Spleen (tissue), 11 donors: Measurements from ENCODE around the gene PNPLA1. TPM values are rescaled to one million over a fixed set of nuclear protein-coding genes. Genes with fewer than 3 reads are reported as not detected.

ENCODE experiments used
- DNase-seq: peaks from one replicate; pipeline ENCODE4 v3.0.0-alpha.2; 2020
- H3K27ac ChIP-seq, 8 donors: fragments of 200-600 bp; sonication (generic) in 7 of 8; 1 replicate in 4 of 8; 2 replicates in 4 of 8; pipeline versions ENCODE4 v1.5.0 to v1.8.0; 2016 to 2021; ENCODE audit warnings: inconsistent platforms in 4 of 8, mild to moderate bottlenecking in 4 of 8, moderate library complexity in 1 of 8
- H3K27me3 ChIP-seq, 7 donors: fragments of 200-600 bp; sonication (generic) in 6 of 7; replicated peaks in 1 of 7; 1 replicate in 4 of 7; 2 replicates in 3 of 7; pipeline versions ENCODE4 v1.5.0 to v1.8.0; 2016 to 2021; ENCODE audit warnings: inconsistent platforms in 3 of 7, mild to moderate bottlenecking in 1 of 7
- H3K36me3 ChIP-seq, 6 donors: fragments of 200-600 bp; sonication (generic) in 5 of 6; 1 replicate in 4 of 6; 2 replicates in 2 of 6; pipeline versions ENCODE4 v1.5.0 to v1.8.0; 2016 to 2021; ENCODE audit warnings: inconsistent platforms in 2 of 6
- H3K4me1 ChIP-seq, 6 donors: fragments of 200-600 bp; sonication (generic) in 5 of 6; 1 replicate in 3 of 6; 2 replicates in 3 of 6; pipeline versions ENCODE4 v1.5.0 to v1.8.0; 2016 to 2021; ENCODE audit warnings: inconsistent platforms in 3 of 6
- H3K4me3 ChIP-seq, 8 donors: fragments of 200-600 bp; sonication (generic) in 7 of 8; 1 replicate in 4 of 8; 2 replicates in 4 of 8; pipeline versions ENCODE4 v1.5.0 to v1.8.0; 2016 to 2021; ENCODE audit warnings: inconsistent platforms in 4 of 8, mild to moderate bottlenecking in 4 of 8, moderate library complexity in 2 of 8
- H3K9me3 ChIP-seq, 8 donors: fragments of 200-600 bp; sonication (generic) in 7 of 8; 1 replicate in 4 of 8; 2 replicates in 4 of 8; pipeline versions ENCODE4 v1.5.0 to v1.8.0; 2016 to 2021; ENCODE audit warnings: inconsistent platforms in 4 of 8
- CTCF ChIP-seq, 11 experiments: fragments of 200-600 bp in 7 of 11; fragments of 450-650 bp in 4 of 11; sonication (generic) in 4 of 11; IDR thresholded peaks in 8 of 11; conservative IDR thresholded peaks in 3 of 11; 1 replicate in 7 of 11; 2 replicates in 4 of 11; pipeline versions ENCODE4 v1.4.0 to v1.8.0; 2016 to 2021; ENCODE audit warnings: antibody characterized with exemption in 11 of 11, inconsistent platforms in 4 of 11, mild to moderate bottlenecking in 1 of 11
- POLR2A ChIP-seq, 3 donors: fragments of 450-650 bp; IDR thresholded peaks; one replicate each; pipeline ENCODE4 v1.5.1; 2017; ENCODE audit warnings: antibody characterized with exemption in 3 of 3, mild to moderate bottlenecking in 1 of 3
- POLR2AphosphoS5 ChIP-seq, 3 donors: sonication (generic); formaldehyde crosslinking; IDR thresholded peaks; one replicate each; pipeline ENCODE4 v1.5.1; 2017; ENCODE audit warnings: antibody characterized with exemption in 3 of 3
- WGBS, 5 donors: extraction: QIAGEN DNeasy Blood & Tissue Kit in 3 of 5; methylation state at CpG; one replicate each; pipeline versions ENCODE4 v1.1.5 to v1.1.7; 2013 to 2018; 5-methylcytosine and 5-hydroxymethylcytosine counted together
- intact Hi-C: fragments of 100-400 bp; cut with DNase I; formaldehyde crosslinking; loops from one replicate; pipeline ENCODE4 v1.15.0; 2023; ENCODE audit warnings: low total_unique reads
- polyA plus RNA-seq, 3 donors: library from polyadenylated mRNA; stranded (reverse); fragments of 200-250 nt; gene quantifications; one replicate each; pipeline ENCODE4 v1.2.1, GENCODE V29; 2013
- total RNA-seq, 7 donors: library from RNA; depleted of rRNA in 3 of 7; stranded (reverse); fragments of >200 nt in 3 of 7; fragmentation: NEBNext Ultra II Directional in 4 of 7; extraction: Animal tissue kit (Norgen Biotek cat#: 25700) in 4 of 7; gene quantifications; one replicate each; pipeline versions ENCODE4 v1.1.0 to v1.2.1, GENCODE V29; 2016 to 2021
- donor health status: healthy with polysubstance abuse.
- donor health status: DM: no; HTN: no; CAD: no; lungs with moderate emphysema.
- donor health status: DM: no; HTN: no; CAD: no.
- donor health status: Bipolar disorder and iron deficiency.
- donor health status: healthy.
- donor health status: DM: no; HTN: no; CAD: no.
- donor health status: DM: yes; HTN: yes; CAD: no.

PNPLA1 gene
- total and polyA plus RNA-seq, 10 donors, result 0.05 to 3.7 (median 0.88) TPM

GRCh38 chr6:36346486-36347273, 76.8 kb downstream of the PNPLA1 start:
- no peaks in the 10 kb centered on the region for H3K36me3 ChIP-seq
- 89 to 93% (median 91%) methylated on average over 20 of the region's 20 CpGs for WGBS, 5 donors
- no peak for DNase-seq
- H3K4me1 ChIP-seq, result peaks cover 0 to 20% (median 8%) of the 10 kb centered on the region in 6 donors
- intact Hi-C loops, result no loop called here
- H3K4me3 ChIP-seq, result no peak overlapping the region
- peaks cover 0 to 23% (median 4%) of the 10 kb centered on the region in 7 donors for H3K27me3 ChIP-seq
- no peak for TF ChIP-seq POLR2AphosphoS5 (IDR thresholded peaks at IDR 0.05)
- TF ChIP-seq POLR2A (IDR thresholded peaks at IDR 0.05), result no peak
- no peak for TF ChIP-seq CTCF (IDR thresholded peaks at IDR 0.05 in 8 of 11, conservative IDR thresholded peaks at IDR 0.05 in 3 of 11)
- no peaks in the 10 kb centered on the region for H3K9me3 ChIP-seq
- H3K27ac ChIP-seq, result no peak overlapping the region

- WGBS, 5 donors, result 85 to 93% (median 88%) methylated on average over 4 of the region's 4 CpGs
- DNase-seq, result no peak
- no peak overlapping the region for H3K4me3 ChIP-seq
- H3K4me1 ChIP-seq, result peaks cover 0 to 20% (median 8%) of the 10 kb centered on the region in 6 donors
- H3K27me3 ChIP-seq, result peaks cover 0 to 23% (median 4%) of the 10 kb centered on the region in 7 donors
- intact Hi-C loops, result no loop called here
- H3K27ac ChIP-seq, result no peak overlapping the region
- H3K9me3 ChIP-seq, result peaks cover 0 to 4% (median 0%) of the 10 kb centered on the region in 8 donors
- no peaks in the 10 kb centered on the region for H3K36me3 ChIP-seq
- TF ChIP-seq POLR2AphosphoS5 (IDR thresholded peaks at IDR 0.05) (no peak), CTCF (IDR thresholded peaks at IDR 0.05 in 8 of 11, conservative IDR thresholded peaks at IDR 0.05 in 3 of 11) (no peak), POLR2A (IDR thresholded peaks at IDR 0.05) (no peak)
These were observed 77.8 kb downstream of the PNPLA1 start for GRCh38 chr6:36347621-36348020.

GRCh38 chr6:36349240-36349639, 79.4 kb downstream of the PNPLA1 start:
- 56 to 69% (median 63%) methylated on average over 6 of the region's 6 CpGs for WGBS, 5 donors
- no peak for DNase-seq
- H3K27ac ChIP-seq, result no peak overlapping the region
- intact Hi-C loops, result no loop called here
- peaks cover 0 to 37% (median 4%) of the 10 kb centered on the region in 7 donors for H3K27me3 ChIP-seq
- TF ChIP-seq CTCF (IDR thresholded peaks at IDR 0.05 in 8 of 11, conservative IDR thresholded peaks at IDR 0.05 in 3 of 11), result no peak
- TF ChIP-seq POLR2A (IDR thresholded peaks at IDR 0.05), result no peak
- TF ChIP-seq POLR2AphosphoS5 (IDR thresholded peaks at IDR 0.05), result no peak
- H3K36me3 ChIP-seq, result no peaks in the 10 kb centered on the region
- H3K4me3 ChIP-seq, result no peak overlapping the region
- peaks cover 0 to 20% (median 8%) of the 10 kb centered on the region in 6 donors for H3K4me1 ChIP-seq
- H3K9me3 ChIP-seq, result peaks cover 0 to 5% (median 0%) of the 10 kb centered on the region in 8 donors

GRCh38 chr6:36350082-36350481, 80.2 kb downstream of the PNPLA1 start:
- Histone ChIP-seq H3K4me3 (no peak overlapping the region), H3K4me1 (peaks cover 0 to 20% (median 8%) of the 10 kb centered on the region in 6 donors), H3K36me3 (no peaks in the 10 kb centered on the region), H3K27ac (no peak overlapping the region), H3K9me3 (peaks cover 0 to 5% (median 0%) of the 10 kb centered on the region in 8 donors), H3K27me3 (peaks cover 0 to 37% (median under 1%) of the 10 kb centered on the region in 7 donors)
- intact Hi-C loops, result loop anchor here (10.0 kb wide), 1 partner anchor 225 kb away; no protein-coding TSS in a partner anchor
- DNase-seq, result no peak
- TF ChIP-seq POLR2AphosphoS5 (IDR thresholded peaks at IDR 0.05) (peak in 1 of 3 donors; percentile 15), POLR2A (IDR thresholded peaks at IDR 0.05) (no peak), CTCF (IDR thresholded peaks at IDR 0.05 in 8 of 11, conservative IDR thresholded peaks at IDR 0.05 in 3 of 11) (no peak)
- WGBS, 5 donors, result 33 to 54% (median 42%) methylated on average over 4 of the region's 4 CpGs
